ENCODE results near the gene LGALSL.

The LGALSL gene

DNA sequence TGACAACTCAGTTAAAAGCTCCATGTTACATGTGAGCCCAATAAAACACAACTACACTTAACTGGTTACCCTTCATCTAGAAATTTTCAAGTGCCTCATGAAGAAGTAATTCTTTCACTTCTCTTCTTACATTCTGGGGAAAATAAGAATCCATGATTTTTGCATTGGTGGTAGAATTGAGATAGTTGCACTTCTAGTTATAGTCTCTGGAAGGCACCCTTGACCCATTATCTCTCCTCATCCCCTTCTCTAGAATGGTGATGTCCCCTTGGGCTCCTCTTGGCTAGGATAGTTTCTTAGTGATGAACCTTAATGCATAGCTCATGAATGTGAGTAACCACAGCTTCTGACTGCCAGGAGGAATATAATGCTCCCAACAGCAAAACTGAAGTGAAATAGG lies 3.6 kb downstream of the LGALSL start:
- TF ChIP-seq TCF12 (IDR thresholded peaks at IDR 0.05; ENCODE audit: low read depth) = no peak
- TF ChIP-seq FOXM1 (IDR thresholded peaks at IDR 0.05; ENCODE audit: borderline replicate concordance, low read depth) = no peak
- TF ChIP-seq, protein P1, sequence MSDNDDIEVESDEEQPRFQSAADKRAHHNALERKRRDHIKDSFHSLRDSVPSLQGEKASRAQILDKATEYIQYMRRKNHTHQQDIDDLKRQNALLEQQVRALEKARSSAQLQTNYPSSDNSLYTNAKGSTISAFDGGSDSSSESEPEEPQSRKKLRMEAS (IDR thresholded peaks at IDR 0.05) = no peak
- no peak for TF ChIP-seq CEBPB (IDR thresholded peaks at IDR 0.05)
- TF ChIP-seq, protein P2, sequence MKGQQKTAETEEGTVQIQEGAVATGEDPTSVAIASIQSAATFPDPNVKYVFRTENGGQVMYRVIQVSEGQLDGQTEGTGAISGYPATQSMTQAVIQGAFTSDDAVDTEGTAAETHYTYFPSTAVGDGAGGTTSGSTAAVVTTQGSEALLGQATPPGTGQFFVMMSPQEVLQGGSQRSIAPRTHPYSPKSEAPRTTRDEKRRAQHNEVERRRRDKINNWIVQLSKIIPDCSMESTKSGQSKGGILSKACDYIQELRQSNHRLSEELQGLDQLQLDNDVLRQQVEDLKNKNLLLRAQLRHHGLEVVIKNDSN (IDR thresholded peaks at IDR 0.05) = no peak
- TF ChIP-seq TAF1 (IDR thresholded peaks at IDR 0.05; ENCODE audit: low read depth) = no peak
- TF ChIP-seq EP300 (IDR thresholded peaks at IDR 0.05; ENCODE audit: borderline replicate concordance) = no peak
- TF ChIP-seq RAD21 (IDR thresholded peaks at IDR 0.05; ENCODE audit: low read depth) = no peak
- TF ChIP-seq CREB1 (IDR thresholded peaks at IDR 0.05; ENCODE audit: low read depth) = no peak
- no peak for TF ChIP-seq YY1 (IDR thresholded peaks at IDR 0.05; ENCODE audit: low read depth)
- no peak for TF ChIP-seq NFIC (IDR thresholded peaks at IDR 0.05)
- no peak for TF ChIP-seq EGR1 (IDR thresholded peaks at IDR 0.05)
- TF ChIP-seq ZBTB7A (IDR thresholded peaks at IDR 0.05; ENCODE audit: low read depth) = no peak
- no peak for TF ChIP-seq TEAD4 (IDR thresholded peaks at IDR 0.05)
- TF ChIP-seq, protein P3, sequence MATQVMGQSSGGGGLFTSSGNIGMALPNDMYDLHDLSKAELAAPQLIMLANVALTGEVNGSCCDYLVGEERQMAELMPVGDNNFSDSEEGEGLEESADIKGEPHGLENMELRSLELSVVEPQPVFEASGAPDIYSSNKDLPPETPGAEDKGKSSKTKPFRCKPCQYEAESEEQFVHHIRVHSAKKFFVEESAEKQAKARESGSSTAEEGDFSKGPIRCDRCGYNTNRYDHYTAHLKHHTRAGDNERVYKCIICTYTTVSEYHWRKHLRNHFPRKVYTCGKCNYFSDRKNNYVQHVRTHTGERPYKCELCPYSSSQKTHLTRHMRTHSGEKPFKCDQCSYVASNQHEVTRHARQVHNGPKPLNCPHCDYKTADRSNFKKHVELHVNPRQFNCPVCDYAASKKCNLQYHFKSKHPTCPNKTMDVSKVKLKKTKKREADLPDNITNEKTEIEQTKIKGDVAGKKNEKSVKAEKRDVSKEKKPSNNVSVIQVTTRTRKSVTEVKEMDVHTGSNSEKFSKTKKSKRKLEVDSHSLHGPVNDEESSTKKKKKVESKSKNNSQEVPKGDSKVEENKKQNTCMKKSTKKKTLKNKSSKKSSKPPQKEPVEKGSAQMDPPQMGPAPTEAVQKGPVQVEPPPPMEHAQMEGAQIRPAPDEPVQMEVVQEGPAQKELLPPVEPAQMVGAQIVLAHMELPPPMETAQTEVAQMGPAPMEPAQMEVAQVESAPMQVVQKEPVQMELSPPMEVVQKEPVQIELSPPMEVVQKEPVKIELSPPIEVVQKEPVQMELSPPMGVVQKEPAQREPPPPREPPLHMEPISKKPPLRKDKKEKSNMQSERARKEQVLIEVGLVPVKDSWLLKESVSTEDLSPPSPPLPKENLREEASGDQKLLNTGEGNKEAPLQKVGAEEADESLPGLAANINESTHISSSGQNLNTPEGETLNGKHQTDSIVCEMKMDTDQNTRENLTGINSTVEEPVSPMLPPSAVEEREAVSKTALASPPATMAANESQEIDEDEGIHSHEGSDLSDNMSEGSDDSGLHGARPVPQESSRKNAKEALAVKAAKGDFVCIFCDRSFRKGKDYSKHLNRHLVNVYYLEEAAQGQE (IDR thresholded peaks at IDR 0.05; ENCODE audit: low read depth) = no peak

DNA sequence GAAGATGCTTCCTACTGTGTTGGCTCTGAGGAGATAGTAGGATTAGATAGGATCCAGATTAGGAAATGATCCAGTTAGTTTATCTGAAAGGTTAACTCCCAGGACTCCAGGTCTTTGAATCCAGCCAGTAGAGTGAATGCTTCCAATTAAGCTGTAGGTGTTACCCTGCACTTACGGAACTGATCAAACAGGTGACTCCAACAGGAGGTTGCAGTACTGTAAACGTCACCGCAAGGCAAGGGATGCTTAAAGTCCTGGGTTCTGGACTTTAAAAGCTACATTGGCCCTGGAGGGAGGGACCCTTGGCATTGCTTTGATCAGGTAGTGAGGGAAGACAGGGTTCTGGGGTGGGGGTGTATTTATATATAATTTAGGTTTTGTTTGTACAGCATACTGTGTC lies 5.6 kb downstream of the LGALSL start:
- TF ChIP-seq EGR1 (IDR thresholded peaks at IDR 0.05) (no peak), TCF12 (IDR thresholded peaks at IDR 0.05; ENCODE audit: low read depth) (no peak)

DNA sequence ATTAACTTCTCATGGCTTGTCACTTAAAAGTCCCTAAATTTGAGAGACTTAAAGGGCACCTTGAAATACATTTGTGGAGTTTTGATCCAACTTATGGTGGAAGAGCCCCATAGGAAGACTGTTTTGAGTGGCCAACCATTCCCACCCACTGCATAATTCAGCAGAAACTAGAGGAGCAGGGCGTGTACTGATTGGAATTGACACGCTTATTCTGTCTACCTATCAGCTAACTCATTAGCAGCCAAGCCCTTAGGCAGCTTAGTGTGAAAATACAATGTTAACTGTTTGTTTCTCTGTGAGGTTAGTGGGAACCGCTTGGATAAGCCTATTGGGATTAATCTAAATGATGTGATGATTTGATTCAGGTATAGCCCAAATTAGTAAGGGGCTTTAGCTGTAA lies 6.4 kb downstream of the LGALSL start:
- no peak for TF ChIP-seq CEBPB (IDR thresholded peaks at IDR 0.05)

DNA sequence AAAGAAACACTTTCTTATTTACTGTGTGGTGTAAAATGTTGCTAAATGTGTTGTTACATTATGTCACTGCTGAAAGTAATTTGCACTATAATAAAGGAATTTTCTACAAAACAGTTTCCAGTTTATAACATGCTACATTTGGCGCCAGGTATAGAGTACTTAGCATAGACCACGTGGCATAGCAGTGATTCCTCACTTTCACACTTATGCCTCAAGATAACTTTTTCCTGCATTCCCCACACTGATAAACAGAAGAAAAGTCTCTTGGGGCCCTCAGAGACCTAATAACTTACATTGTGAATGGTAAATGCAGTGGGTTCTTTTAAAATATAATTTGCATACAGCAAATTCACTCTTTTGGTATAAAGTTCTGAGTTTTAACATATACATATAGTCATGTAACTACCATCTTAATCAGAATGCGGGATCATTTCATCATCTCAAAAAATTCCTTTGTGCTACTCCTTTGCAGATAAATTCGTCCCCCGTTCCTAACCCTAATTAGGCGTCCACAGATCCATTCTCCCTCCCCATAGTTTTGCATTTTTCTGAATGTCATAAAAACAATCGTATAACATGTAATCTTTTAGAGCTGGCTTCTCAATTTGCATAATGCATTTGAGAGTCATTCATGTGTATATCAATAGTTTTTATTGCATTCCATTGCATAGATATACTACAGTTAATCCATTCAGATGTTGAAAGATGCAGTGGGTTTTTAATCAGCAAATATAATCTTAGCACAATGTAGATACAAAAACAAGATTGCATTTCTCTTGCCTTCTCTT lies 7.5 kb downstream of the LGALSL start:
- TF ChIP-seq YY1 (IDR thresholded peaks at IDR 0.05; ENCODE audit: low read depth) = no peak
- TF ChIP-seq, protein P1 (IDR thresholded peaks at IDR 0.05) = no peak
- no peak for TF ChIP-seq EGR1 (IDR thresholded peaks at IDR 0.05)
- no peak for TF ChIP-seq TCF12 (IDR thresholded peaks at IDR 0.05; ENCODE audit: low read depth)

DNA sequence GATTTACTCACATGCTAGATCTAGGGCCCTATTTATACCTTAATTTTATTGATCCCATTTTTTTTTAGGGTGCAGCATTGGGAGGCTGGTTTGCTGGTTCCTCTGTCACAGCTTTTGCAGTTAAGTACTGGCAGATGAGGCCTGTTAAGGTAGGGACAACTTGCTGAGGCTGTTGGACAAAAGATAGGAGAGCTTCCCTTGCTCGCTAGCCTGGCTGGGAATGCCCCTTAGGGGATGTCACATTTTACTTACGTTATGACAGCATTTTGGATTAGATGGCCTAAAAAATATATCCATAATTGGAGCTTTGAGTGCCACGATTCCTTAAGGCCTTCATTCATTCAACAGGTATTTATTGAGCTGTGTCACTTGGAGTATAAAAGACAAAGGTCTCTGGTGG lies 8.2 kb downstream of the LGALSL start:
- TF ChIP-seq CREB1 (IDR thresholded peaks at IDR 0.05; ENCODE audit: low read depth) (no peak), ZBTB7A (IDR thresholded peaks at IDR 0.05; ENCODE audit: low read depth) (no peak), TCF12 (IDR thresholded peaks at IDR 0.05; ENCODE audit: low read depth) (no peak), FOXM1 (IDR thresholded peaks at IDR 0.05; ENCODE audit: borderline replicate concordance, low read depth) (no peak), TEAD4 (IDR thresholded peaks at IDR 0.05) (no peak), YY1 (IDR thresholded peaks at IDR 0.05; ENCODE audit: low read depth) (no peak), EGR1 (IDR thresholded peaks at IDR 0.05) (no peak)
- TF ChIP-seq, protein P2 (IDR thresholded peaks at IDR 0.05) = no peak
- TF ChIP-seq, protein P3 (IDR thresholded peaks at IDR 0.05; ENCODE audit: low read depth) = no peak

DNA sequence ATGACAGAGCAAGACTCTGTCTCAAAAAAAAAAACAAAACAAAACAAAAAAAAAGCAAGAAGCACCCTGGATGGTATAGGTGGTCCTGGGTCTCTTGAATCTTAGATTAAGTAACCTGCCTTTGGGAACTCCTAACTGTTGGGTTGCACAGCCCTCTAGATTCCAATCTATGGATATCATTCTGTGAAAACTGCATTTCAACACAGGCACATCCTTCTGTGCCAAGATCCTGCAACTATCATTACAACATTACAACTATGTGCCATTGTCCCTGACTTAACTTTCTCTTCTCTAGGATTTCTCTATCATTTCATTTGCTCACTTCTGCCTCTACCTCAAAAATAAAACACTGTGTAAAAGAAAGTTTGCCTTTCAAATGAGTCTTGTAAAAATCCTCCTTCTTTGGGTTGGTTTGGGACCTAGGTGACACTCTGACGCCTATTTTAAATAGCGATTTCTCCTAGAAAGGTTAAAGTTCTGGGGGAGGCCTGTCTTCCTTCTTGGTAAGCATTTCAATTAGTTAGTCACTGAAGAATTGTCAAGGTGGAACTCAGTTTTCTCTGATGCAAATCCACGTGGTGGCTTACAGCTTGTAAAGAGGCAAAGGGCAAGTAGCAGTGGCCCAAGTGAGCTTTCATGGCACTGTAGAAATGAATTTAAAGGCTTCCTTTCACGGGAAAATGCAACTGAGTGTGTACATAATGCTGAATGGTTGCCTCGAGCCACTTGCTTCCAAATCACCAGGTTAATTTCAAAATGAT lies 9.2 kb downstream of the LGALSL start:
- TF ChIP-seq CREB1 (IDR thresholded peaks at IDR 0.05; ENCODE audit: low read depth) = no peak
- TF ChIP-seq EP300 (IDR thresholded peaks at IDR 0.05; ENCODE audit: borderline replicate concordance) = no peak

All from Ishikawa (cell line).